ENCODE data around the gene CDON. TPM values are rescaled to one million over a fixed set of nuclear protein-coding genes. Genes with fewer than 3 reads are reported as not detected.

Gene CDON
- total and polyA plus RNA-seq, 9 donors, result 15.0 to 211 (median 124) TPM

DNA sequence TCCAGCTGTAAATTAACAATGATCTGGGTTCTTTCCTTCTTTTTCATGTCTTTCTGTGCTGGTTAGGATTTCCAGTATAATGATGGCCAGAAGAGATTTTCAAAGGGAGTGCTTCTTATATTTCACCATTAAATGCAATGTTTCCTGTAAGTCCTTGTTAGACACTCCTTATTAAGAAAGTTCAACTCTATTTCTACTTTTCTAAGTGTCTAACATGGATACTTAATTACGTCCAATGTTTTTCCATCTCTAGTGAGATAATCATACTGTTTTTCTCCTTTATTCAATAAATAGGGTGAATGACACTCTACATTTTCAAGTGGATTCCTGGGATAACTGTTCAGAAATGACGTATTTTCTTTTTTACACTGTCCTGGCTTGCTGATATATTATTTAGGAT, 49.8 kb downstream of the CDON start:
- intact Hi-C loops (cut with DNase I), result no loop called here
- H3K4me1 ChIP-seq (ENCODE audit: insufficient read depth), result no peaks in the 10 kb centered on the region
- WGBS, 3 donors, result 94 to 98% (median 98%) methylated on average over 2 of the region's 2 CpGs
- H3K9me3 ChIP-seq, result no peaks in the 10 kb centered on the region
- H3K27ac ChIP-seq, result no peak overlapping the region
- H3K27me3 ChIP-seq, result no peaks in the 10 kb centered on the region
- no peaks in the 10 kb centered on the region for H3K36me3 ChIP-seq
- no peak for DNase-seq
- TF ChIP-seq POLR2A (IDR thresholded peaks at IDR 0.05) (no peak), EP300 (IDR thresholded peaks at IDR 0.05) (no peak)
- TF ChIP-seq, protein P1, sequence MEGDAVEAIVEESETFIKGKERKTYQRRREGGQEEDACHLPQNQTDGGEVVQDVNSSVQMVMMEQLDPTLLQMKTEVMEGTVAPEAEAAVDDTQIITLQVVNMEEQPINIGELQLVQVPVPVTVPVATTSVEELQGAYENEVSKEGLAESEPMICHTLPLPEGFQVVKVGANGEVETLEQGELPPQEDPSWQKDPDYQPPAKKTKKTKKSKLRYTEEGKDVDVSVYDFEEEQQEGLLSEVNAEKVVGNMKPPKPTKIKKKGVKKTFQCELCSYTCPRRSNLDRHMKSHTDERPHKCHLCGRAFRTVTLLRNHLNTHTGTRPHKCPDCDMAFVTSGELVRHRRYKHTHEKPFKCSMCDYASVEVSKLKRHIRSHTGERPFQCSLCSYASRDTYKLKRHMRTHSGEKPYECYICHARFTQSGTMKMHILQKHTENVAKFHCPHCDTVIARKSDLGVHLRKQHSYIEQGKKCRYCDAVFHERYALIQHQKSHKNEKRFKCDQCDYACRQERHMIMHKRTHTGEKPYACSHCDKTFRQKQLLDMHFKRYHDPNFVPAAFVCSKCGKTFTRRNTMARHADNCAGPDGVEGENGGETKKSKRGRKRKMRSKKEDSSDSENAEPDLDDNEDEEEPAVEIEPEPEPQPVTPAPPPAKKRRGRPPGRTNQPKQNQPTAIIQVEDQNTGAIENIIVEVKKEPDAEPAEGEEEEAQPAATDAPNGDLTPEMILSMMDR (IDR thresholded peaks at IDR 0.05), result no peak
- H3K4me3 ChIP-seq, result no peak overlapping the region

DNA sequence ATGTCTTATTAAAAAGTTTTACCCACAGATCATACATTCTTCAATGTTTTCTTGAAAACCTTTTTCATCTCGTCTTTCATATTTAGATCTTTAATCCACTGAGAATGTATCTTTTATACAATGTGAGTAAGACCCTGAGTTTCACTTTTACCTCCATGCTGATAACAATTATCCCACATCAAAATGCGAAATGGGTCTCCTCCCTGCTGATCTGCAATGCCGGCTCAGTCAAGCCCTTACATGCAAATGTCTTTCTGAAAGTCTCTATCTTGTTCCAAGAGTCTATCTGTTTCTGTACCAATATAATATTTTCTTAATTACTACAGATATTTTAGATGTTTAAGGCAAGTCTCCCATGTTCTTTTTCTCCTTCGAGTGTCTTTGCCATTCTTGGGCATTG, 50.9 kb downstream of the CDON start:
- TF ChIP-seq EP300 (IDR thresholded peaks at IDR 0.05) (no peak), POLR2A (IDR thresholded peaks at IDR 0.05) (no peak)
- TF ChIP-seq, protein P1 (IDR thresholded peaks at IDR 0.05), result no peak
- Histone ChIP-seq H3K27ac (no peak overlapping the region), H3K4me1 (ENCODE audit: insufficient read depth) (no peaks in the 10 kb centered on the region), H3K9me3 (no peaks in the 10 kb centered on the region), H3K4me3 (no peak overlapping the region), H3K27me3 (no peaks in the 10 kb centered on the region), H3K36me3 (no peaks in the 10 kb centered on the region)
- WGBS, 3 donors, result 87 to 92% (median 90%) methylated on average over 4 of the region's 4 CpGs
- no peak for DNase-seq
- intact Hi-C loops (cut with DNase I), result no loop called here

DNA sequence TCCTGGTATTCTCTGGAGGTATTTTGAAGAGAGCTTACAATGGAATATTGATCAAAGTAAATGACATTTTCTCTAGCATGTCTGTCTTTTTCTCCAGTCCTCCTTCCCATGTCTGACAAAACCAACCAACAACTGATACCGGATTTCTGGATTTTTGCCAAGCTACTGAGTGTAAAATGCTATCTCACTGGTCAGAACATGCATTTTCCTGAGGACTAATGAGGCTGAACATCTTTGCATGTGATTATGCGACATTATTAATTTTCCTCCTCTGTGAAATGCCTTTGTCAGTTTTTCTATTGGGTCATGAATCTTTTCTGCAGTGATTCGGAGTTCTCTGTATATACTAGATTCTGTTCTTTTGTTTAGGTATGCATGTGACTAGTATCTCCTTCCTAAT, 51.4 kb downstream of the CDON start:
- H3K27ac ChIP-seq, result no peak overlapping the region
- TF ChIP-seq EP300 (IDR thresholded peaks at IDR 0.05) (no peak), POLR2A (IDR thresholded peaks at IDR 0.05) (no peak)
- TF ChIP-seq, protein P1 (IDR thresholded peaks at IDR 0.05), result no peak
- 63 to 69% (median 66%) methylated on average over 3 of the region's 3 CpGs for WGBS, 3 donors
- H3K9me3 ChIP-seq, result no peaks in the 10 kb centered on the region
- H3K4me1 ChIP-seq (ENCODE audit: insufficient read depth), result peaks cover 2% of the 10 kb centered on the region
- no peaks in the 10 kb centered on the region for H3K27me3 ChIP-seq
- H3K4me3 ChIP-seq, result no peak overlapping the region
- no peaks in the 10 kb centered on the region for H3K36me3 ChIP-seq
- intact Hi-C loops (cut with DNase I), result no loop called here
- no peak for DNase-seq

DNA sequence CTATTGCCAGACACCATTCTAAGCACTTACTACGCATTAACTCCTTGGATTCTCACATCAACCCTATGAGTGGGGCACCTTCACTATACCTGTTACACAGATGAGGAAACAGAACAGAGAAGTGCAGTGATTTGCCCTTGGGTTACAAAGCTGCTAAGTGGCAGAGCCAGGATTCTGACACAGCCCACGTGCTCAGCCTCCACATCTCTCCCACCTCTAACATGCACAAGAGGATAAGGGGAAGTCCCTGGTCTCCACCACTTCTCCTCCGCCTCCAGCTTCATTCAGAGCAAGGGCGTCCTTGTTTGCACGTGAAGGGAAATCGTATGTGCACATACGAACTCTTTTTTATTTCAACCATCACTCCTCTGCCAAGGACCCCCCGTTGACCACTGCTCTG, 53.7 kb downstream of the CDON start:
- TF ChIP-seq POLR2A (IDR thresholded peaks at IDR 0.05), result no peak
- TF ChIP-seq, protein P1 (IDR thresholded peaks at IDR 0.05), result no peak
- TF ChIP-seq EP300 (IDR thresholded peaks at IDR 0.05), result no peak
- Histone ChIP-seq H3K36me3 (no peaks in the 10 kb centered on the region), H3K4me3 (no peak overlapping the region), H3K9me3 (no peaks in the 10 kb centered on the region), H3K27ac (no peak overlapping the region), H3K27me3 (no peaks in the 10 kb centered on the region), H3K4me1 (ENCODE audit: insufficient read depth) (peaks cover 2% of the 10 kb centered on the region)
- intact Hi-C loops (cut with DNase I), result no loop called here
- WGBS, 3 donors, result 77 to 86% (median 86%) methylated on average over 8 of the region's 8 CpGs
- no peak for DNase-seq
